Raji (cell line): ENCODE data around the gene GPBAR1.

Experiments
- POLR2A ChIP-seq: IDR thresholded peaks from 2 replicates; pipeline ENCODE4 v1.6.1; 2011; ENCODE audit warnings: low read depth, low read length, control low read depth; ENCODE audit not compliant: insufficient read depth

The GPBAR1 gene

DNA sequence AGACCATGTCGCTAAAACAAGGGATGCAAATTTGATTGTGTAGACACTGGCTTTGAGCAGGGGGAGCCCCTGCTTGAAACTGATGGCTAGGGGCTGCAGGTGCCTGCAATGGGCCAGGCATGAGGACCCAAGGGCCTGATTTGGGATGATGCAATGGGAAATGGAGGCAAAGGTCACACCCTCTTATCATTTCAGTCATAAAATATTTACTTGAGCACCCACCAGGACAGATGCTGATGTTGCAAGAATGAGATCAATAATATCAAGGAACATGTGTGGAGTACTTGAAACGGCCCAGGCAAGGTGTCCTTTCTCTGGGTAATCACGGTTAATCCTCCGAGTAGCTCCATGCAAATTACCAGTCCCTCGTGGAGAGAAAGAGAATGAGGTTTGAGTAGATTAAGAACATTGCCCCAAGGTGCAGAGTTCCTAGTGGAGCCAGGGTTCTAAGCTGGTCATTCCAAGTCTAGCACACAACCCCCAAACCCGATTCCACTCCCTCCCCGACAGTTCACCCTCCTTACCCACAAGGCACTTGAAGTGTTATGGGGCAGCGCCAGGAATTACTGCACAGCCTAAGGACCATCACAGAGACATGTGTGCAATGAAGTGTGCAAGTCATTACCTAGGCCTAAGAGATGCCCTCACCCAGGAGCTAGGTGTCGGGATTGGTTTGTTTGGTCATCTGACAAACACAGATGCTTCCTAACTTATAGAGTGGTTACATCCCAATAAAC is 45.5 kb downstream of the GPBAR1 start:
- no peak for TF ChIP-seq POLR2A

GRCh38 chr2:218307415-218308090 is 46.7 kb downstream of the GPBAR1 start:
- no peak for TF ChIP-seq POLR2A

GRCh38 chr2:218310853-218311540 is 50.2 kb downstream of the GPBAR1 start:
- TF ChIP-seq POLR2A: no peak

DNA sequence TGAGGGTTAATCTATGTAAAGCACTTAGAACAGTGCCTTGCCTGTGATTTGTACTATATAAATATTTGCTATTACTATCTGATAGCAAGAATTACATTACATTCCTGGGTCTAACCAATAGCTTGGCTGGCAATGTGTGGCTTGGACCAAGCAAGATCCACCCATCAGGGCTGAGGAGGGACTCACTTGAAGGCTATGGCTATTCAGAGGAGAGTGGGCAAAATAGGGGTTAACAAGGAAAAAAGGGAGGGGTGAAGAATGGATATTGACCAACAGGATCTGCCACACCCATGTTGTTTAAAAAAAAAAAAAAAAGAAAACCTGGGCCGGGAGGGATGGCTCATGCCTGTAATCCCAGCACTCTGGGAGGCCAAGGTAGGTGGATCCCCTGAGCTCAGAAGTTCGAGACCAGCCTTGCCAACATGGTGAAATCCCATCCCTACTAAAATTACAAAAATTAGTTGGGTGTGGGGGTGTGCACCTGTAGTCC is 51.5 kb downstream of the GPBAR1 start:
- no peak for TF ChIP-seq POLR2A

- TF ChIP-seq POLR2A: no peak
Observed at GRCh38 chr2:218313356-218313755, 52.5 kb downstream of the GPBAR1 start.
